Measurements from ENCODE around the gene SDSL.
A peak's percentile ranks its signal among the peaks of the same experiment; 100 is the strongest.

Gene SDSL

GRCh38 chr12:113396200-113396599, 26.0 kb upstream of the SDSL start:
- DNase-seq = no peak

- peak in 31 of 51 donors; percentile 13 to 77 (median 49) for DNase-seq
These were observed 25.2 kb upstream of the SDSL start for GRCh38 chr12:113396828-113397496.

GRCh38 chr12:113397497-113398197, 24.5 kb upstream of the SDSL start:
- no peak for DNase-seq

- no peak for DNase-seq
These were observed 23.6 kb upstream of the SDSL start for GRCh38 chr12:113398346-113399290.

- no peak for DNase-seq
These were observed 22.7 kb upstream of the SDSL start for GRCh38 chr12:113399490-113399889.

GRCh38 chr12:113400362-113400761, 21.8 kb upstream of the SDSL start:
- DNase-seq = no peak

GRCh38 chr12:113401066-113402000, 20.8 kb upstream of the SDSL start:
- DNase-seq = no peak

GRCh38 chr12:113402586-113403260, 19.5 kb upstream of the SDSL start:
- peak in 1 of 51 donors; percentile 8 for DNase-seq

- peak in 44 of 51 donors; percentile 13 to 84 (median 60) for DNase-seq
These were observed 18.5 kb upstream of the SDSL start, which contains the start of gene SDS for GRCh38 chr12:113403435-113404415. TSS of gene SDS (minus strand) at chr12:113403887. CDS start at chr12:113399708, 4,179 bp downstream.

GRCh38 chr12:113405694-113406093, 16.5 kb upstream of the SDSL start:
- DNase-seq = no peak

GRCh38 chr12:113407931-113408600, 14.1 kb upstream of the SDSL start:
- peak in 2 of 51 donors; percentile 7 to 21 for DNase-seq

- DNase-seq = no peak
These were observed 13.4 kb upstream of the SDSL start for GRCh38 chr12:113408756-113409298.

GRCh38 chr12:113409462-113410124, 12.6 kb upstream of the SDSL start:
- DNase-seq = peak in 10 of 51 donors; percentile 9 to 55 (median 26)

- no peak for DNase-seq
These were observed 8.7 kb upstream of the SDSL start for GRCh38 chr12:113413488-113413939.

- DNase-seq = no peak
These were observed 7.6 kb upstream of the SDSL start for GRCh38 chr12:113414519-113415038.

- DNase-seq = no peak
These were observed 6.0 kb upstream of the SDSL start for GRCh38 chr12:113416091-113416754.
